Amniotic epithelial cell (primary cell): ENCODE measurements around the gene RNU2-1.
"Not testable (repeated sequence)": the region's sequence is repeated elsewhere in the genome, so short reads cannot be mapped to it uniquely, and the experiment has no call there.

Experiments used
- DNase-seq: peaks from one replicate; pipeline ENCODE4 v3.0.0-alpha.2; 2010; ENCODE audit warnings: low read depth

Gene RNU2-1

GRCh38 chr17:43233877-43234276 lies at the start of gene RNU2-1:
RNU2-1 (minus strand) TSS chr17:43233977.
- not testable (repeated sequence) for DNase-seq

GRCh38 chr17:43272914-43273313 lies 39.1 kb upstream of the RNU2-1 start:
- not testable (repeated sequence) for DNase-seq

GRCh38 chr17:43272483-43272882 lies 38.7 kb upstream of the RNU2-1 start:
- DNase-seq: not testable (repeated sequence)

- not testable (repeated sequence) for DNase-seq
Measured at GRCh38 chr17:43270552-43271504, 37.1 kb upstream of the RNU2-1 start.

- DNase-seq: not testable (repeated sequence)
Measured at GRCh38 chr17:43246456-43246855, 12.7 kb upstream of the RNU2-1 start.

- DNase-seq: not testable (repeated sequence)
Measured at GRCh38 chr17:43240596-43241352, 7.0 kb upstream of the RNU2-1 start.

GRCh38 chr17:43239597-43239996 lies 5.8 kb upstream of the RNU2-1 start:
- not testable (repeated sequence) for DNase-seq

- not testable (repeated sequence) for DNase-seq
Measured at GRCh38 chr17:43233263-43233662, 514 bp downstream of the RNU2-1 start.

- DNase-seq: peak; percentile 35
Measured at GRCh38 chr17:43232021-43232699, 1.6 kb downstream of the RNU2-1 start.

- DNase-seq: not testable (repeated sequence)
Measured at GRCh38 chr17:43231205-43232020, 2.4 kb downstream of the RNU2-1 start.

GRCh38 chr17:43228020-43228782 lies 5.6 kb downstream of the RNU2-1 start, which contains the start of gene CCDC200:
CCDC200 (minus strand) TSS chr17:43228623; CDS start chr17:43228554, 69 bp downstream.
- not testable (repeated sequence) for DNase-seq

GRCh38 chr17:43226393-43226792 lies 7.4 kb downstream of the RNU2-1 start:
- no peak for DNase-seq

- no peak for DNase-seq
Measured at GRCh38 chr17:43224146-43224705, 9.6 kb downstream of the RNU2-1 start.

- DNase-seq: no peak
Measured at GRCh38 chr17:43220511-43221125, 13.2 kb downstream of the RNU2-1 start.

GRCh38 chr17:43219746-43220380 lies 13.9 kb downstream of the RNU2-1 start:
- no peak for DNase-seq

- no peak for DNase-seq
Measured at GRCh38 chr17:43219001-43219400, 14.8 kb downstream of the RNU2-1 start.

- no peak for DNase-seq
Measured at GRCh38 chr17:43217614-43218087, 16.1 kb downstream of the RNU2-1 start.

- no peak for DNase-seq
Measured at GRCh38 chr17:43216762-43217613, 16.8 kb downstream of the RNU2-1 start.
